IMR-90 (cell line): ENCODE measurements around the gene FSTL5. TPM values are rescaled to one million over a fixed set of nuclear protein-coding genes. Genes with fewer than 3 reads are reported as not detected.

ENCODE experiments used
- ATAC-seq: fragments of 200-7000 bp; cut with Tn5 transposase; 2 replicates; pipeline ENCODE4 v1.9.1; 2020; ENCODE audit warnings: low read depth, mild to moderate bottlenecking, moderate library complexity
- BruUV-seq: library from RNA; stranded (reverse); fragments of 400-500 nt; replicated peaks from 2 replicates; lab custom pipeline; 2021; lab: Mats Ljungman, UMichigan
- CTCF ChIA-PET: fragments of 300-600 bp; formaldehyde crosslinking; extraction: SDS; loops from one replicate; lab custom pipeline; 2021; ENCODE audit warnings: antibody characterized with exemption; lab: Yijun Ruan, JAX
- POLR2A ChIA-PET: fragments of 300-600 bp; sonication (Branson Sonifier 250); formaldehyde crosslinking; loops from one replicate; lab custom pipeline; 2022; ENCODE audit warnings: antibody characterized with exemption; ENCODE audit not compliant: unreplicated experiment; lab: Charles Lee
- DNase-seq: peaks from one replicate; pipeline ENCODE4 v3.0.0; 2013
- H2AFZ ChIP-seq: replicated peaks from 2 replicates; pipeline ENCODE3; 2013; ENCODE audit warnings: low read length, mild to moderate bottlenecking; ENCODE audit not compliant: poor library complexity
- H2AK5ac ChIP-seq: 2 replicates; pipeline ENCODE4 v1.6.1; 2013; ENCODE audit warnings: low read depth, low read length, inconsistent platforms
- H2AK9ac ChIP-seq: replicated peaks from 2 replicates; pipeline ENCODE3; 2013; ENCODE audit warnings: mild to moderate bottlenecking, low read depth, low read length, moderate library complexity; ENCODE audit not compliant: poor library complexity
- H2BK120ac ChIP-seq: 2 replicates; pipeline ENCODE4 v1.6.1; 2013; ENCODE audit warnings: low read depth, low read length, inconsistent platforms
- H2BK15ac ChIP-seq: 3 replicates; pipeline ENCODE4 v1.6.1; 2013; ENCODE audit warnings: low read depth, low read length, inconsistent platforms
- H2BK20ac ChIP-seq: 2 replicates; pipeline ENCODE4 v1.6.1; 2013; ENCODE audit warnings: low read depth, mild to moderate bottlenecking, inconsistent platforms, low read length, moderate library complexity
- H2BK5ac ChIP-seq: 2 replicates; pipeline ENCODE4 v1.6.1; 2013; ENCODE audit warnings: mild to moderate bottlenecking, low read depth, low read length, inconsistent platforms; ENCODE audit not compliant: poor library complexity, severe bottlenecking
- H3K14ac ChIP-seq: replicated peaks from 2 replicates; pipeline ENCODE4 v1.6.1; 2013; ENCODE audit warnings: low read depth, low read length, inconsistent platforms
- H3K18ac ChIP-seq: 2 replicates; pipeline ENCODE4 v1.6.1; 2013; ENCODE audit warnings: low read depth, low read length, control low read depth
- H3K23ac ChIP-seq: 2 replicates; pipeline ENCODE4 v1.6.1; 2013; ENCODE audit warnings: low read depth, low read length, inconsistent platforms
- H3K27ac ChIP-seq: 2 replicates; pipeline ENCODE4 v1.5.1; 2013; ENCODE audit warnings: mild to moderate bottlenecking, control low read depth, low read length; ENCODE audit not compliant: insufficient read depth
- H3K27me3 ChIP-seq: 2 replicates; pipeline ENCODE4 v1.6.1; 2013; ENCODE audit warnings: low read length; ENCODE audit not compliant: control insufficient read depth, insufficient read depth
- H3K36me3 ChIP-seq: 2 replicates; pipeline ENCODE4 v1.6.1; 2013; ENCODE audit warnings: low read length, mixed read lengths; ENCODE audit not compliant: control insufficient read depth, insufficient read depth
- H3K4ac ChIP-seq: 2 replicates; pipeline ENCODE4 v1.6.1; 2013; ENCODE audit warnings: low read depth, low read length, inconsistent platforms
- H3K4me1 ChIP-seq: 2 replicates; pipeline ENCODE4 v1.6.1; 2013; ENCODE audit warnings: low read length, mixed read lengths; ENCODE audit not compliant: control insufficient read depth, insufficient read depth
- H3K4me2 ChIP-seq: 2 replicates; pipeline ENCODE4 v1.6.1; 2013; ENCODE audit warnings: low read depth, mild to moderate bottlenecking, control low read depth, low read length, moderate library complexity
- H3K4me3 ChIP-seq: 2 replicates; pipeline ENCODE4 v1.5.1; 2013; ENCODE audit warnings: low read depth, mild to moderate bottlenecking, control low read depth, low read length, moderate library complexity; ENCODE audit not compliant: insufficient read depth
- H3K56ac ChIP-seq: 2 replicates; pipeline ENCODE4 v1.6.1; 2013; ENCODE audit warnings: low read length, inconsistent platforms; ENCODE audit not compliant: insufficient read depth; ENCODE audit errors: extremely low read depth
- H3K79me1 ChIP-seq, 2 experiments: 2 replicates each; pipeline ENCODE4 v1.6.1; 2013; ENCODE audit warnings: low read length in 2 of 2, inconsistent platforms in 1 of 2, low read depth in 1 of 2
- H3K9ac ChIP-seq: 2 replicates; pipeline ENCODE4 v1.6.1; 2013; ENCODE audit warnings: low read depth, low read length, control low read depth
- H3K9me1 ChIP-seq: 2 replicates; pipeline ENCODE4 v1.6.1; 2013; ENCODE audit warnings: low read length, inconsistent platforms; ENCODE audit not compliant: insufficient read depth
- H3K9me3 ChIP-seq: 2 replicates; pipeline ENCODE4 v1.6.1; 2013; ENCODE audit warnings: low read length; ENCODE audit not compliant: control insufficient read depth, insufficient read depth
- H4K20me1 ChIP-seq: 2 replicates; pipeline ENCODE4 v1.6.1; 2013; ENCODE audit warnings: low read length, inconsistent platforms; ENCODE audit not compliant: insufficient read depth
- H4K5ac ChIP-seq: 2 replicates; pipeline ENCODE4 v1.6.1; 2013; ENCODE audit warnings: mild to moderate bottlenecking, low read depth, low read length, control low read depth
- H4K8ac ChIP-seq, 2 experiments: 2 replicates each; pipeline ENCODE4 v1.6.1; 2013; ENCODE audit warnings: low read depth in 2 of 2, low read length in 2 of 2, control low read depth in 1 of 2, inconsistent platforms in 1 of 2
- H4K91ac ChIP-seq: 2 replicates; pipeline ENCODE4 v1.6.1; 2013; ENCODE audit warnings: low read depth, low read length, inconsistent platforms; ENCODE audit not compliant: insufficient read depth
- RCOR1 ChIP-seq: IDR thresholded peaks from 2 replicates; pipeline ENCODE4 v1.6.1; 2012; ENCODE audit warnings: mild to moderate bottlenecking, low read length, improper control_type of control experiment; ENCODE audit not compliant: insufficient replicate concordance
- SMC3 ChIP-seq: fragments of 150-350 bp; IDR thresholded peaks from 2 replicates; pipeline ENCODE4 v1.6.1; 2016; ENCODE audit warnings: low read depth, mild to moderate bottlenecking, antibody characterized with exemption, low read length, moderate library complexity
- WGBS, 2 experiments: methylation state at CpG; one replicate each; pipeline versions ENCODE4 v1.1.5 to v1.1.7; 2013; ENCODE audit warnings: missing lambda C conversion rate in 2 of 2; ENCODE audit not compliant: insufficient read length in 1 of 2; ENCODE audit errors: extremely low coverage in 2 of 2; 5-methylcytosine and 5-hydroxymethylcytosine counted together
- dilution Hi-C: fragments of 300-500 bp; cut with HindIII; formaldehyde crosslinking; loops from one replicate; pipeline ENCODE4 v1.14.3; 2018; ENCODE audit warnings: low sequenced_read_pairs; ENCODE audit not compliant: unreplicated experiment
- in situ Hi-C: fragments of 300-500 bp; cut with MboI; formaldehyde crosslinking; loops from 3 replicates; pipeline ENCODE4 v1.14.3; 2019; ENCODE audit warnings: low sequenced_read_pairs, inconsistent platforms, mixed read lengths
- intact Hi-C: fragments of 100-400 bp; cut with micrococcal nuclease; formaldehyde crosslinking; loops from 2 replicates; pipeline ENCODE4 v1.10.0; 2022
- polyA plus RNA-seq, 3 experiments: library from polyadenylated mRNA; depleted of rRNA; stranded (reverse); fragments of >200 nt; gene quantifications; 2 replicates each; pipeline ENCODE4 v1.2.3, GENCODE V29; 2012; ENCODE audit warnings: low replicate concordance in 1 of 3
- total RNA-seq: library from RNA; depleted of rRNA; stranded (reverse); fragments of >200 nt; gene quantifications from 2 replicates; pipeline ENCODE4 v1.2.3, GENCODE V29; 2012
- TF ChIP-seq, protein P1 (sequence below): fragments of 150-350 bp; IDR thresholded peaks from 2 replicates; pipeline ENCODE4 v1.6.1; 2017; ENCODE audit warnings: mild to moderate bottlenecking, antibody characterized with exemption, low read length, low read depth

The FSTL5 gene
- total and polyA plus RNA-seq, 2 of the 4 experiments (the other 2 are of a cell fraction), result under 0.01 TPM; not detected in 1

GRCh38 chr4:161919442-161920220 lies 244.2 kb downstream of the FSTL5 start:
- H3K4me2 ChIP-seq, result no peak overlapping the region
- TF ChIP-seq RCOR1, result no peak
- TF ChIP-seq, protein P1, sequence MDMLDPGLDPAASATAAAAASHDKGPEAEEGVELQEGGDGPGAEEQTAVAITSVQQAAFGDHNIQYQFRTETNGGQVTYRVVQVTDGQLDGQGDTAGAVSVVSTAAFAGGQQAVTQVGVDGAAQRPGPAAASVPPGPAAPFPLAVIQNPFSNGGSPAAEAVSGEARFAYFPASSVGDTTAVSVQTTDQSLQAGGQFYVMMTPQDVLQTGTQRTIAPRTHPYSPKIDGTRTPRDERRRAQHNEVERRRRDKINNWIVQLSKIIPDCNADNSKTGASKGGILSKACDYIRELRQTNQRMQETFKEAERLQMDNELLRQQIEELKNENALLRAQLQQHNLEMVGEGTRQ, result no peak
- TF ChIP-seq SMC3, result no peak
- H2BK15ac ChIP-seq, result no peak overlapping the region
- no TSS peak for BruUV-seq
- H4K91ac ChIP-seq, result no peak overlapping the region
- in situ Hi-C loops (no loop called here), intact Hi-C loops (no loop called here), dilution Hi-C loops (no loop called here)
- H3K18ac ChIP-seq, result no peak overlapping the region
- H3K27ac ChIP-seq, result no peak overlapping the region
- H3K23ac ChIP-seq, result no peak overlapping the region
- ChIA-PET POLR2A (no interaction called here), CTCF (no interaction called here)
- WGBS, 2 experiments, result no CpG with 5 or more reads among the region's 3 CpGs
- no peaks in the 10 kb centered on the region for H3K9me1 ChIP-seq
- ATAC-seq (no peak), DNase-seq (no peak)
- no peak overlapping the region for H2AK5ac ChIP-seq
- no peak overlapping the region for H4K8ac ChIP-seq
- H4K5ac ChIP-seq, result no peak overlapping the region
- H4K20me1 ChIP-seq, result no peaks in the 10 kb centered on the region
- H2BK5ac ChIP-seq, result no peak overlapping the region
- H3K9ac ChIP-seq, result no peak overlapping the region
- H3K14ac ChIP-seq, result no peak overlapping the region
- H2AFZ ChIP-seq, result no peak overlapping the region
- H2AK9ac ChIP-seq, result no peak overlapping the region
- no peak overlapping the region for H3K56ac ChIP-seq
- no peaks in the 10 kb centered on the region for H3K79me1 ChIP-seq
- H3K36me3 ChIP-seq, result no peaks in the 10 kb centered on the region
- no peak overlapping the region for H3K4me3 ChIP-seq
- no peak overlapping the region for H2BK120ac ChIP-seq
- no peaks in the 10 kb centered on the region for H3K27me3 ChIP-seq
- H3K9me3 ChIP-seq, result no peaks in the 10 kb centered on the region
- no peak overlapping the region for H3K4ac ChIP-seq
- H2BK20ac ChIP-seq, result no peak overlapping the region
- H3K4me1 ChIP-seq, result no peaks in the 10 kb centered on the region
